SK-N-SH (cell line): ENCODE results near the gene OPN3. TPM values are rescaled to one million over a fixed set of nuclear protein-coding genes. Genes with fewer than 3 reads are reported as not detected.

ENCODE experiments used
- CTCF ChIA-PET: fragments of 300-600, 350-600 bp; formaldehyde crosslinking; extraction: SDS; loops from one replicate; lab custom pipeline; 2021; lab: Yijun Ruan, JAX
- POLR2A ChIA-PET: fragments of 350-600 bp; sonication (Branson Sonifier 250); formaldehyde crosslinking; extraction: SDS; loops from one replicate; lab custom pipeline; 2020; ENCODE audit warnings: antibody characterized with exemption, inconsistent platforms; lab: Yijun Ruan, JAX
- DNase-seq: peaks from one replicate; pipeline ENCODE4 v3.0.0; 2012
- H2AFZ ChIP-seq: fragments of 200-600 bp; sonication (generic); 2 replicates; pipeline ENCODE4 v1.8.1; 2016; ENCODE audit warnings: antibody characterized with exemption, mild to moderate bottlenecking, low read depth
- H3F3A ChIP-seq: fragments of 200-600 bp; sonication (generic); replicated peaks from 2 replicates; pipeline ENCODE3; 2016; ENCODE audit warnings: antibody characterized with exemption, mild to moderate bottlenecking; ENCODE audit not compliant: insufficient read depth
- H3K27ac ChIP-seq, 2 experiments: fragments of 200-500 bp in 1 of 2; fragments of 200-600 bp in 1 of 2; sonication (Bioruptor generic) in 1 of 2; sonication (generic), shearing (Covaris generic) in 1 of 2; 2 replicates each; pipeline versions ENCODE4 v1.5.1 to v1.6.1; 2014 to 2016; ENCODE audit warnings: low read depth in 2 of 2, inconsistent platforms in 1 of 2, low read length in 1 of 2, mild to moderate bottlenecking in 1 of 2, mixed read lengths in 1 of 2
- H3K27me3 ChIP-seq: fragments of 200-600 bp; sonication (generic), shearing (Covaris generic); 2 replicates; pipeline ENCODE4 v1.6.1; 2016; ENCODE audit warnings: mixed run types; ENCODE audit not compliant: insufficient read depth
- H3K36me3 ChIP-seq, 2 experiments: fragments of 200-500 bp in 1 of 2; fragments of 200-600 bp in 1 of 2; sonication (Bioruptor generic) in 1 of 2; sonication (generic) in 1 of 2; replicated peaks in 1 of 2; 2 replicates each; pipeline versions ENCODE3 to v1.5.1; 2014 to 2016; ENCODE audit warnings: low read length in 1 of 2, mild to moderate bottlenecking in 1 of 2; ENCODE audit not compliant: insufficient read depth in 2 of 2, control insufficient read depth in 1 of 2
- H3K4me1 ChIP-seq, 2 experiments: fragments of 200-500 bp in 1 of 2; fragments of 200-600 bp in 1 of 2; sonication (Bioruptor generic) in 1 of 2; sonication (generic), shearing (Covaris generic) in 1 of 2; 2 replicates each; pipeline versions ENCODE4 v1.5.1 to v1.6.1; 2014 to 2016; ENCODE audit warnings: low read depth in 1 of 2, low read length in 1 of 2, mixed run types in 1 of 2; ENCODE audit not compliant: insufficient read depth in 2 of 2, control insufficient read depth in 1 of 2
- H3K4me2 ChIP-seq: fragments of 200-600 bp; sonication (generic), shearing (Covaris generic); 2 replicates; pipeline ENCODE4 v1.6.1; 2017; ENCODE audit warnings: mixed run types
- H3K4me3 ChIP-seq, 2 experiments: fragments of 200-500 bp in 1 of 2; fragments of 200-600 bp in 1 of 2; sonication (Bioruptor generic) in 1 of 2; sonication (generic), shearing (Covaris generic) in 1 of 2; 2 replicates each; pipeline versions ENCODE4 v1.5.1 to v1.8.1; 2014 to 2016; ENCODE audit warnings: low read depth in 2 of 2, inconsistent platforms in 1 of 2, low read length in 1 of 2, mild to moderate bottlenecking in 1 of 2, mixed read lengths in 1 of 2, moderate library complexity in 1 of 2
- H3K79me2 ChIP-seq: fragments of 200-600 bp; sonication (generic); 2 replicates; pipeline ENCODE4 v1.8.1; 2017; ENCODE audit warnings: mild to moderate bottlenecking; ENCODE audit not compliant: insufficient read depth
- H3K9ac ChIP-seq: fragments of 200-600 bp; sonication (generic); 2 replicates; pipeline ENCODE4 v1.6.1; 2017; ENCODE audit warnings: mixed run types
- H3K9me2 ChIP-seq: fragments of 200-600 bp; sonication (generic); 2 replicates; pipeline ENCODE4 v1.6.1; 2017; ENCODE audit warnings: mixed run types
- H3K9me3 ChIP-seq: fragments of 200-600 bp; sonication (generic); 2 replicates; pipeline ENCODE4 v1.6.1; 2017; ENCODE audit warnings: mixed run types, mild to moderate bottlenecking, moderate library complexity
- H4K20me1 ChIP-seq: fragments of 200-600 bp; sonication (generic); 2 replicates; pipeline ENCODE4 v1.6.1; 2017; ENCODE audit warnings: mild to moderate bottlenecking, mixed run types; ENCODE audit not compliant: insufficient read depth
- CTCF ChIP-seq: fragments of 200-600 bp; sonication (generic); IDR thresholded peaks from 2 replicates; pipeline ENCODE4 v1.6.1; 2017; ENCODE audit warnings: antibody characterized with exemption, mild to moderate bottlenecking, moderate library complexity
- EP300 ChIP-seq, 2 experiments: IDR thresholded peaks; 2 replicates each; pipeline versions ENCODE4 v1.4.0 to v1.6.1; 2012; ENCODE audit warnings: borderline replicate concordance in 1 of 2, low read depth in 1 of 2, low read length in 1 of 2
- FOXM1 ChIP-seq: IDR thresholded peaks from 2 replicates; pipeline ENCODE4 v1.4.0; 2012; ENCODE audit warnings: low read depth, mild to moderate bottlenecking
- GATA2 ChIP-seq: sonication (generic); formaldehyde crosslinking; IDR thresholded peaks from 2 replicates; pipeline ENCODE4 v1.5.0; 2020; ENCODE audit warnings: mild to moderate bottlenecking, missing genetic modification reagents
- JUND ChIP-seq: IDR thresholded peaks from 2 replicates; pipeline ENCODE4 v1.4.0; 2012
- MXI1 ChIP-seq: IDR thresholded peaks from 2 replicates; pipeline ENCODE4 v1.6.1; 2012; ENCODE audit warnings: mild to moderate bottlenecking, low read depth, low read length, improper control_type of control experiment
- NRF1 ChIP-seq: IDR thresholded peaks from 2 replicates; pipeline ENCODE4 v1.6.1; 2012; ENCODE audit warnings: low read depth, mild to moderate bottlenecking, low read length
- POLR2AphosphoS5 ChIP-seq: IDR thresholded peaks from 2 replicates; pipeline ENCODE4 v1.6.1; 2012; ENCODE audit warnings: low read depth, low read length
- RFX5 ChIP-seq: IDR thresholded peaks from 2 replicates; pipeline ENCODE4 v1.6.1; 2012; ENCODE audit warnings: mild to moderate bottlenecking, improper control_type of control experiment, low read length
- RXRA ChIP-seq: IDR thresholded peaks from 2 replicates; pipeline ENCODE4 v1.4.0; 2012; ENCODE audit warnings: low read depth, mild to moderate bottlenecking, borderline replicate concordance
- SIN3A ChIP-seq: IDR thresholded peaks from 2 replicates; pipeline ENCODE4 v1.6.1; 2012; ENCODE audit warnings: low read depth, mild to moderate bottlenecking, low read length, moderate library complexity, borderline replicate concordance
- SMC3 ChIP-seq: IDR thresholded peaks from 2 replicates; pipeline ENCODE4 v1.6.1; 2012; ENCODE audit warnings: low read depth, low read length, improper control_type of control experiment
- TCF12 ChIP-seq: IDR thresholded peaks from 2 replicates; pipeline ENCODE4 v1.4.0; 2012
- WGBS: methylation state at CpG from one replicate; pipeline ENCODE4 v1.1.6; 2017; ENCODE audit warnings: low lambda C conversion rate; 5-methylcytosine and 5-hydroxymethylcytosine counted together
- polyA plus RNA-seq, 3 experiments: library from polyadenylated mRNA; depleted of rRNA; stranded (reverse); fragments of >200 nt; gene quantifications; 2 replicates each; pipeline ENCODE4 v1.2.3, GENCODE V29; 2012

Gene OPN3
- polyA plus RNA-seq, 1 of the 3 experiments (the other 2 are of a cell fraction): 7.8 TPM

- H3K9me2 ChIP-seq: no peaks in the 10 kb centered on the region
- H3K79me2 ChIP-seq: no peaks in the 10 kb centered on the region
- H3F3A ChIP-seq: no peaks in the 10 kb centered on the region
- H3K4me1 ChIP-seq: no peaks in the 10 kb centered on the region
- POLR2A ChIA-PET: no interaction called here
- H3K4me2 ChIP-seq: no peak overlapping the region
- H3K36me3 ChIP-seq: no peaks in the 10 kb centered on the region
- WGBS: 85% methylated on average over 4 of the region's 4 CpGs
- no peak overlapping the region for H3K4me3 ChIP-seq
- H3K27ac ChIP-seq: no peak overlapping the region
- H2AFZ ChIP-seq: no peak overlapping the region
- H3K9ac ChIP-seq: no peak overlapping the region
- H3K9me3 ChIP-seq: no peaks in the 10 kb centered on the region
- no peaks in the 10 kb centered on the region for H3K27me3 ChIP-seq
- no peak for DNase-seq
- no peaks in the 10 kb centered on the region for H4K20me1 ChIP-seq
- TF ChIP-seq MXI1: no peak
- TF ChIP-seq SIN3A: no peak
- TF ChIP-seq JUND: no peak
- TF ChIP-seq NRF1: no peak
- no peak for TF ChIP-seq GATA2
- TF ChIP-seq FOXM1: no peak
- CTCF ChIA-PET: no interaction called here
Observed at GRCh38 chr1:241560146-241560848, 79.9 kb downstream of the OPN3 start.

GRCh38 chr1:241557551-241558193 is 82.5 kb downstream of the OPN3 start:
- Histone ChIP-seq H3K27me3 (no peaks in the 10 kb centered on the region), H4K20me1 (no peaks in the 10 kb centered on the region), H3K9ac (no peak overlapping the region), H3K9me3 (no peaks in the 10 kb centered on the region), H3K9me2 (no peaks in the 10 kb centered on the region), H3K79me2 (no peaks in the 10 kb centered on the region), H3K36me3 (no peaks in the 10 kb centered on the region), H3K27ac (no peak overlapping the region), H3F3A (no peaks in the 10 kb centered on the region), H3K4me3 (no peak overlapping the region), H3K4me2 (no peak overlapping the region), H3K4me1 (no peaks in the 10 kb centered on the region), H2AFZ (no peak overlapping the region)
- no peak for TF ChIP-seq POLR2AphosphoS5
- no peak for TF ChIP-seq CTCF
- TF ChIP-seq TCF12: no peak
- TF ChIP-seq GATA2: no peak
- TF ChIP-seq RFX5: no peak
- TF ChIP-seq RXRA: no peak
- no peak for TF ChIP-seq EP300 (IDR thresholded peaks at IDR 0.05; ENCODE audit: borderline replicate concordance in 1 of 2, low read depth in 1 of 2, low read length in 1 of 2)
- no peak for TF ChIP-seq SMC3
- WGBS: 50% methylated on average over 5 of the region's 5 CpGs
- ChIA-PET POLR2A (no interaction called here), CTCF (no interaction called here)
- no peak for DNase-seq
